Renal cortex interstitium (tissue), 11 donors: ENCODE data around the gene USP3. TPM values are rescaled to one million over a fixed set of nuclear protein-coding genes. Genes with fewer than 3 reads are reported as not detected.

Experiments used
- DNase-seq, 11 donors: peaks; one replicate each; pipeline ENCODE4 v3.0.0-alpha.2; 2013; ENCODE audit warnings: low read depth in 9 of 11, low spot score in 4 of 11; ENCODE audit errors: extremely low read depth in 1 of 11
- polyA plus RNA-seq, 3 donors: library from polyadenylated mRNA; unstranded; fragments of 120-200 nt; gene quantifications; one replicate each; pipeline ENCODE4 v1.2.1, GENCODE V29; 2013; ENCODE audit not compliant: insufficient read length in 3 of 3

Gene USP3
- polyA plus RNA-seq, 3 donors, result 35.3 to 44.2 (median 39.3) TPM

GRCh38 chr15:63597038-63597790, 92.8 kb downstream of the USP3 start, which contains the start of gene FBXL22:
Gene FBXL22 (plus strand): TSS chr15:63597387. CDS start chr15:63597393, 6 bp downstream.
- no peak for DNase-seq

GRCh38 chr15:63597821-63598220, 93.4 kb downstream of the USP3 start:
- DNase-seq, result no peak

- DNase-seq, result peak in 1 of 11 donors; percentile 34
Observed at GRCh38 chr15:63598473-63599400, 94.3 kb downstream of the USP3 start.

- DNase-seq, result no peak
Observed at GRCh38 chr15:63599401-63600000, 95.1 kb downstream of the USP3 start.

GRCh38 chr15:63600001-63600615, 95.7 kb downstream of the USP3 start:
- DNase-seq, result no peak

- DNase-seq, result peak in 10 of 11 donors; percentile 69 to 88 (median 85)
Observed at GRCh38 chr15:63600616-63601025, 96.2 kb downstream of the USP3 start.

GRCh38 chr15:63601026-63601703, 96.8 kb downstream of the USP3 start:
- no peak for DNase-seq

- no peak for DNase-seq
Observed at GRCh38 chr15:63601704-63602185, 97.4 kb downstream of the USP3 start.

- no peak for DNase-seq
Observed at GRCh38 chr15:63602595-63602994, 98.2 kb downstream of the USP3 start.

- no peak for DNase-seq
Observed at GRCh38 chr15:63603516-63603915, 99.1 kb downstream of the USP3 start.

GRCh38 chr15:63604281-63604680, 99.9 kb downstream of the USP3 start:
- no peak for DNase-seq

- DNase-seq, result no peak
Observed at GRCh38 chr15:63605036-63605435, 100.6 kb downstream of the USP3 start.

- no peak for DNase-seq
Observed at GRCh38 chr15:63605816-63606215, 101.4 kb downstream of the USP3 start.

- no peak for DNase-seq
Observed at GRCh38 chr15:63606308-63606707, 101.9 kb downstream of the USP3 start.

- no peak for DNase-seq
Observed at GRCh38 chr15:63608989-63609388, 104.6 kb downstream of the USP3 start.

- DNase-seq, result no peak
Observed at GRCh38 chr15:63609448-63609847, 105.1 kb downstream of the USP3 start.

GRCh38 chr15:63610209-63610841, 105.9 kb downstream of the USP3 start:
- DNase-seq, result peak in 9 of 11 donors; percentile 67 to 90 (median 79)

GRCh38 chr15:63611177-63611576, 106.8 kb downstream of the USP3 start:
- DNase-seq, result no peak
